ENCODE results near the gene SLC22A23. TPM values are rescaled to one million over a fixed set of nuclear protein-coding genes. Genes with fewer than 3 reads are reported as not detected.
A peak's percentile ranks its signal among the peaks of the same experiment; 100 is the strongest.

The SLC22A23 gene
- total and polyA plus RNA-seq, 8 donors: 5.9 to 241 (median 18.9) TPM

GRCh38 chr6:3320238-3320811, 136.5 kb downstream of the SLC22A23 start:
- 87 to 92% (median 89%) methylated on average over 7 of the region's 7 CpGs for WGBS, 5 donors
- DNase-seq: peak in 1 of 2 donors; percentile 14
- Histone ChIP-seq H3K27me3 (no peaks in the 10 kb centered on the region), H3K27ac (no peak overlapping the region), H3K4me1 (peaks cover 5 to 21% (median 13%) of the 10 kb centered on the region in 4 donors), H3K9me3 (no peaks in the 10 kb centered on the region), H3K36me3 (peaks cover 0 to 34% (median 11%) of the 10 kb centered on the region in 4 donors), H3K4me3 (no peak overlapping the region)
- TF ChIP-seq POLR2AphosphoS5 (IDR thresholded peaks at IDR 0.05): no peak
- TF ChIP-seq EP300 (IDR thresholded peaks at IDR 0.05): no peak
- no peak for TF ChIP-seq POLR2A (IDR thresholded peaks at IDR 0.05)
- no peak for TF ChIP-seq CTCF (IDR thresholded peaks at IDR 0.05)
- intact Hi-C loops (cut with DNase I; ENCODE audit: low total_unique reads): no loop called here

DNA sequence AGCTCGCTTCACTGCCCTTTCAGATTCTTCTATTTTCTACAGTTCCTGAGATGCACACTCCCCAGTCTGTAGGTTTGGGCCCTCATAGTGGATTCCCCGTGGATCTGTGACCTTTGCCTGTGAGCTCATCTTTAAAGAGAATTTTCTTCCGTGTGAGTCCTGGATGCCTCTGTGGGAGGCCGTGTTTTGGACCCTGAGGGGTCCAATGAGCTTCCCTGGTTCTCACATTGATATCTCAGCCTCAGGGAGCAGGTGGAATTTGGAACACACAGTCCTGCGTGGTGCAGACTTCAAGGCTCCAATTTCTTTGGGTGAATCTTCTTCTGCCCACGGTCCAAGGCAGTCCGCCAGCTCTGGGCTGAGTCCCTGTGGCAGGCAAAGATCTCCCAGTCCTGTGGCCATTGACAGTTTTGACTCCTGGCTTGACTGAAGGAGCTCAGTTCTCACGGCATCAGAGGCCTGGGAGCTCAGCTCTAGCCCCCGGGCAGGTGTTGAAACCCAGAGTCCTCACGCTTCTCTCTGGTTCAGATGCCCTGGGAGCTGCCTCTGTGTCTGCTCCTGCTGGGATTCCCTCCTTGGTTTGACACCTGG, 137.1 kb downstream of the SLC22A23 start:
- peak in 1 of 2 donors; percentile 4 for DNase-seq
- no peak overlapping the region for H3K4me3 ChIP-seq
- no peak overlapping the region for H3K27ac ChIP-seq
- no peaks in the 10 kb centered on the region for H3K27me3 ChIP-seq
- WGBS, 5 donors: 63 to 92% (median 81%) methylated on average over 6 to 10 of the region's 10 CpGs
- intact Hi-C loops (cut with DNase I; ENCODE audit: low total_unique reads): no loop called here
- peaks cover 0 to 15% (median 8%) of the 10 kb centered on the region in 4 donors for H3K4me1 ChIP-seq
- TF ChIP-seq EP300 (IDR thresholded peaks at IDR 0.05) (no peak), POLR2A (IDR thresholded peaks at IDR 0.05) (no peak), CTCF (IDR thresholded peaks at IDR 0.05) (no peak), POLR2AphosphoS5 (IDR thresholded peaks at IDR 0.05) (no peak)
- no peaks in the 10 kb centered on the region for H3K9me3 ChIP-seq
- H3K36me3 ChIP-seq: peaks cover 0 to 40% (median 11%) of the 10 kb centered on the region in 4 donors

DNA sequence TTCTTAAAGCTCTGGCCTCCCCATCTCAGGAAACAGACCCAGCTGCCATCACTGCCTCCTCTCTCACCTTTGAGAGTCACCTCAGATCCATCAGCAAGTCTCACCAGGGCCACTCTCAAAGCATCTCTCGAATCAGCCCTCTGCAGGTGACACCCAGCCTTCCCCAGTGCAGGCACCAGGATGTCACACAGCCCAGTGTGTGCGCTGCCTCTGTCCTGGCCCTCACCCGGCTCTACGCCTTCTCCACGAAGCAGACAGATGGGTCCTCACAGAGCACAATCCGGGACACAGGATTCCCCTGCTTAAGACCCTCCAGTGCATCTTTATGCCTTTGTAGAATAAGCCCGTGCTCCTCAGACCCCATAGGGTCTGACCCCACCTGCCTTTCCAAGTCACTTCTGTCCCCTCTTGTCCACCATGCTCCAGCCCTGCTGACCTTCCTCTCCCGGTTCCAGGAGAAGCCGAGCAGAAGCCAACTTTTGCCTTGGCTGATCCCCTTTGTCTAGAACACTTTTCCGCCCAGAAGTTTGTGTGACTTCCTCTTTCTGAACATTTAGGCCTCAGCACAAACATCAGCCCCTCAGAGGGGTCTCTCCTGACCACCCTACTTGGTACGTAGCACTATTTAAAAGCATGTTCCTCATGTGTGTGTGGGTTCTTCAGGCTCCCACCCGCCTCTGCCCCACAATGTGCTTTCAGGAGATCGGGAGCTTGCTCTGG, 137.9 kb downstream of the SLC22A23 start:
- TF ChIP-seq POLR2AphosphoS5 (IDR thresholded peaks at IDR 0.05) (no peak), EP300 (IDR thresholded peaks at IDR 0.05) (no peak), POLR2A (IDR thresholded peaks at IDR 0.05) (no peak), CTCF (IDR thresholded peaks at IDR 0.05) (no peak)
- no peak overlapping the region for H3K4me3 ChIP-seq
- H3K27ac ChIP-seq: no peak overlapping the region
- H3K4me1 ChIP-seq: peaks cover 0 to 8% (median 3%) of the 10 kb centered on the region in 4 donors
- intact Hi-C loops (cut with DNase I; ENCODE audit: low total_unique reads): no loop called here
- DNase-seq: peak in 1 of 2 donors; percentile 21
- H3K9me3 ChIP-seq: no peaks in the 10 kb centered on the region
- 92 to 96% (median 93%) methylated on average over 11 to 13 of the region's 13 CpGs for WGBS, 5 donors
- H3K36me3 ChIP-seq: peaks cover 0 to 40% (median 11%) of the 10 kb centered on the region in 4 donors
- H3K27me3 ChIP-seq: no peaks in the 10 kb centered on the region

DNA sequence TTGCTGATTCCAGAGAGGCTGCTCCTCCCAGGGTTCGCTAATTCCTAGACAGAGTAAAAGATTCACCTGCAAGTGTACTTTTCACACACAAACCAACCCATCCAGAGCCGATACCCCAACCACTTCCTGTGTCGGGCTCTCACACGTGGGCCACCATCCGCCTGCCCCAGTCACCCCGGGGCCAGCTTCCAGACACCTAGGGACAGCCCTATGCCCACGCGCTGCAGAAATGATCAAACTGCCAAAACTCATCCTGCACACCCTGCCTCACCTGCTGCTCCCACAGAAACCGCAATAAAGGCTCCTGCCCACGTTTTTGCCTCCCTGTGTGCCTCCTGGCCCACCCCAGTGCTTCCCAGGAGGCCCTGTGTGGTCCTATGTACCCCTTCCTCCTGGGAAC, 138.6 kb downstream of the SLC22A23 start:
- DNase-seq: peak in 1 of 2 donors; percentile 22
- Histone ChIP-seq H3K9me3 (no peaks in the 10 kb centered on the region), H3K27ac (no peak overlapping the region), H3K4me3 (no peak overlapping the region), H3K4me1 (peaks cover 0 to 6% (median 2%) of the 10 kb centered on the region in 4 donors), H3K27me3 (no peaks in the 10 kb centered on the region), H3K36me3 (peaks cover 0 to 40% (median 9%) of the 10 kb centered on the region in 4 donors)
- WGBS, 5 donors: 83 to 97% (median 87%) methylated on average over 9 to 10 of the region's 10 CpGs
- TF ChIP-seq POLR2AphosphoS5 (IDR thresholded peaks at IDR 0.05) (no peak), EP300 (IDR thresholded peaks at IDR 0.05) (no peak)
- intact Hi-C loops (cut with DNase I; ENCODE audit: low total_unique reads): no loop called here

Measured in stomach (tissue), 9 donors.